GM19043 (cell line): Measurements from ENCODE around the gene CCDC91.
"Not testable (repeated sequence)": the region's sequence is repeated elsewhere in the genome, so short reads cannot be mapped to it uniquely, and the experiment has no call there.

Source experiments
- ATAC-seq: cut with Tn5 transposase; IDR thresholded peaks from one replicate; pipeline ENCODE4 v1.9.1; 2021; ENCODE audit warnings: low read depth; ENCODE audit not compliant: unreplicated experiment

The CCDC91 gene

GRCh38 chr12:28278499-28278898 lies 88.2 kb downstream of the CCDC91 start:
- no peak for ATAC-seq

DNA sequence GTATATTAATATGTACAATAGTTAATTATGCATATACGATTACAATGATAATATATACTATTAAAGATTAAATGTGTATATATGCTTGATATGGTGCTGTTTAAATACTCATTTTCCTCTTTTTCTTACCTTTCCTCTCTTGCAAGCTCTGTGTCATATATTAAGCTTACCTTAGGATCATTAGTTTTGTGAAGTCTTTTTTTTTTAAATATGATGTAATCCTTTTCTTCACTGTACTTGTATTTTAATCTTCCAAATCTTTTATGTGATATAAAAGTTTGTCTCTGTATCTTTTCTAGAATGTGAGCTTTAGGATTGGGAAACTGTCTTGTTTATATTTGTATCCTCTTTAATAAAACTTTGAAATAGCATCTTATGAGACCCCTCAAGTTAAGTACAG lies 88.7 kb downstream of the CCDC91 start:
- ATAC-seq = no peak

GRCh38 chr12:28286352-28286751 lies 96.1 kb downstream of the CCDC91 start:
- no peak for ATAC-seq

DNA sequence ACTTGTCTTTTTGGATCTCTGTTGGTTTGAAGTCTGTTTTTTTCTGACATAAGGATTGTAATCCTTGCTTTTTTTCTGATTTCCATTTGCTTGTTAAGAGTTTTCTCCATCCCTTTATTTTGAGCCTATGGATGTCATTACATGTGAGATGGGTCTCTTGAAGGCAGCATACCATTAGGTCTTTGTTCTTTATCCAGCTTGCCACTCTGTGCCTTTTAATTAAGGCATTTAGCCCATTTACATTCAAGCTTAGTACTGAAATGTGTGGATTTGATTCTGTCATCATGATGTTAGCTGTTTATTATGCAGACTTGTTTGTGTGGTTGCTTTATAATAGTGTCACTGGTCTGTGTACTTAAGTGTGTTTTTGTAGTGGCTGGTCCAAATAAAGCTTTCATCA lies 100.0 kb downstream of the CCDC91 start:
- no peak for ATAC-seq

GRCh38 chr12:28292699-28293098 lies 102.4 kb downstream of the CCDC91 start:
- ATAC-seq = no peak

DNA sequence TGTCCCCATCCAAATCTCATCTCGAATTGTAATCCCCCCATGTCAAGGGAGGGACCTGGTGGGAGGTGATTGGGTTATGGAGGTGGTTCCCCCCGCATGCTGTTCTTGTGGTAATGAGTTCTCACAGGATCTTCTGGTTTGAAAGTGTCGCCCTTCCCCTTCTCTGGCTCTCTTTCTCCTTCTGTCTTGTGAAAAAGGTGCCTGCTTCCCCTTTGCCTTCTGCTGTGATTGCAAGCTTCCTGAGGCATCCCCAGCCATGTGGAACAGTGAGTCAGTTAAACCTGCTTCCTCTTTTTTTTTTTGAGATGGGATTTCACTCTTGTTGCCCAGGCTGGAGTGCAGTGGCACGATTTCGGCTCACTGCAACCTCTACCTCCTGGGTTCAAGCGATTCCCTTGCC lies 104.0 kb downstream of the CCDC91 start:
- no peak for ATAC-seq

DNA sequence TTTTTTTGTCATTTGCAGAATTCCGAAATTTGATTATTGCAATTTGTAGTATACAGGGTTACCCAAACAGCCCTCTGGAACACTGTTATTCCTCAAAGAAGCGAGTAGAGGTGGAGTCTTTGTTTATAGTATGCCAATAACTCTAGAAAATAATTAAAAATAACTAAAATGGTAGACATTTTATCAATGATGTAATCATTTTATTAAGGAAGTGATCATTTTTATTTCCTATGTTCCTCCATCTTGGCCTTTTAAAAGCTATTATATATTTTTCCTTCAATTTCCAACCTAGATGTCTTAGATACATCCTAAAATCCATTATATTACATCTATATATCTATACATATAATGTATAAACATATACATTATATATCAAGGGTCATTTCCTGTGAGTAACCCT lies 106.0 kb downstream of the CCDC91 start:
- ATAC-seq = no peak

DNA sequence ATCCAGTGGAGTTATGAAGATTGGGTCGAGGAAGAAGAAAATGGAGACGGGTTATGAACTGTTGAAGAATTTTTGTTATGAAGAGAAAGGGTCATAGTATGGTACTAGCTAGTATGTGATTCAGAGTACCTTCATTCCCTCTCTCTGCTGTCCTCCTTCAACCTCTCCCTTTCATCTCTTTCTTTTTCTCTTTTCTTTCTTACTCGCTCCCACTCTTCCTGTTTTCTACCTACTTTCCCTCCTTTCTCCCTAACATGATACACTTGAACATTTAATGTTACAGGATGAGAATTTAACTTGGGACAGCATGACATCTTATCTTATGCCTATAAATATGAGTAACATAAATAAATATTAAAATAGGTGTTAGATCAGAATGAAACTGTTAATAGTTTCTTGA lies 112.9 kb downstream of the CCDC91 start:
- ATAC-seq = no peak

DNA sequence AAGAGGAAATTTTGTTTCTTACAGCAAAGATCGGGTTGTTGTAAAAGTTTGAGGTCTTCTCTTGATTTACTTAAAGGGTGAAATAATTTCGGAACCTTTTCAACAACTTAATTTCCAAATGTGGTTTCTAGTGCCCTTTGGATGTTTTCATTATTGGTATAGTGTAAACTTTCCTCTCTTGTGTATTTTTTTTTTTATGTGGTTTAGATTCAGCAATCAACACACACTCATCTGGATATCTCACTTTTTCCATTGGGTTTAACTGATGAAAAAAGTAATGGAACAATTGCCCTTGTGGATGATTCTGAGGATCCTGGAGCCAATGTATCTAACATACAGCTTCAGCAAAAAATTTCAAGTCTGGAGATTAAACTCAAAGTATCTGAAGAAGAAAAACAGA lies 116.3 kb downstream of the CCDC91 start:
- no peak for ATAC-seq

- no peak for ATAC-seq
Measured at GRCh38 chr12:28308891-28309290, 118.6 kb downstream of the CCDC91 start.

GRCh38 chr12:28313631-28314030 lies 123.4 kb downstream of the CCDC91 start:
- no peak for ATAC-seq

- no peak for ATAC-seq
Measured at GRCh38 chr12:28316049-28316448, 125.8 kb downstream of the CCDC91 start.

GRCh38 chr12:28318273-28318672 lies 128.0 kb downstream of the CCDC91 start:
- ATAC-seq = no peak

DNA sequence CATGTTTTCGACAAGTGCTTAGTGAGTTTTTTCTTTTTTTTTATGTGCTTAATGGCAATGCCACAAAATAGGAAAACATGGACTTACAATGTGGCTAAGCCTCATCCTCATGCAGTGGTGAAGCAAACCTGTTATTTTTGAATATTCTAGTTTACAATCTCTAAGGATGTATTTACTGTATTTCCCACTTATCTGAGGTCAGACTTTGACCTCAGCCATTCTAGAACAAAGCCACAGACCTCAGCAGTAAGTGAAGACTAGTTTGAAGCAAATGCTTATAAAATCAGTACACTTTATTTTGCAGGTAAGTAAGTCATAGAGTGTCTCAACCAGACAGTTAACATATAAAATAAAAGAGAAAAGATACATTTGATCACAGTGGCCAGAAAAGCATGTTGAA lies 130.1 kb downstream of the CCDC91 start:
- no peak for ATAC-seq

DNA sequence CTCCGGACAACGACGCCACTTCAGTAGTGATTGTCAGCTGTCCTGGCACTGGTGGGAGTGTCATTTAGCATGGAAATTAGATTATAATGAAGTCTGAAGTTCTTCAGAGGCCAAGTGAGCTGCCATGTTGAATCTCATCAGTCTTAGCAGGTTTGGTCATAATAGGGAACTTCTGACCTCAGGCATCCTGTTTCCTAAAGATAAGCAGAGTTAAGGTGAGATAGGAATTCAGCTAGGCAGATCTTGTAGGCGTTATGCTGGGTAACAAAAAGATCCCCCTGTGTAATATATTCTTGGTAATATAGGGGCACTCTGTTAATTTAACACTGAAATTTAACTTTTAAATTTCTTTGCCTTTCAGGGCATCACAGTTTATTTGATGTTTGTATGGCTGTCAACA lies 137.5 kb downstream of the CCDC91 start:
- no peak for ATAC-seq

GRCh38 chr12:28328967-28329366 lies 138.7 kb downstream of the CCDC91 start:
- ATAC-seq = no peak

- ATAC-seq = not testable (repeated sequence)
Measured at GRCh38 chr12:28329727-28330126, 139.5 kb downstream of the CCDC91 start.

- ATAC-seq = not testable (repeated sequence)
Measured at GRCh38 chr12:28330232-28330631, 140.0 kb downstream of the CCDC91 start.

DNA sequence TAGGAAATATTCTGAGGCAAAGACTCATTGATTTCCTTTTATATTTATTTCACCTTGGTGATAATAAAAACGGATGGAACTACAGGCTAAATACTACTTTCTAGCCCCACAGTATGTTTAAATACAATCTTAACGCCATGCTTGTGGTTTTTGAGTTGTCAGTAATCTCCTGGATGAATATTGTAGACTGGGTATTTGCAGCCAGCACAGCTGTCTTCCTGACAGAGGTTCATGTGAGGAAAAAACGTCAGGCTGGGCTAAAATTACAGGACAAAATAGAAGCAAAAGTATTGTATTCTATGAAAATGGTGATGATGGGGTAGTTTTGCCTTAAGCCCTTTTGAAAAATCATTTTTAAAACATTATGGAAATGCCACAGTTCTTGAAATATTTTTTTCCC lies 140.9 kb downstream of the CCDC91 start:
- no peak for ATAC-seq

DNA sequence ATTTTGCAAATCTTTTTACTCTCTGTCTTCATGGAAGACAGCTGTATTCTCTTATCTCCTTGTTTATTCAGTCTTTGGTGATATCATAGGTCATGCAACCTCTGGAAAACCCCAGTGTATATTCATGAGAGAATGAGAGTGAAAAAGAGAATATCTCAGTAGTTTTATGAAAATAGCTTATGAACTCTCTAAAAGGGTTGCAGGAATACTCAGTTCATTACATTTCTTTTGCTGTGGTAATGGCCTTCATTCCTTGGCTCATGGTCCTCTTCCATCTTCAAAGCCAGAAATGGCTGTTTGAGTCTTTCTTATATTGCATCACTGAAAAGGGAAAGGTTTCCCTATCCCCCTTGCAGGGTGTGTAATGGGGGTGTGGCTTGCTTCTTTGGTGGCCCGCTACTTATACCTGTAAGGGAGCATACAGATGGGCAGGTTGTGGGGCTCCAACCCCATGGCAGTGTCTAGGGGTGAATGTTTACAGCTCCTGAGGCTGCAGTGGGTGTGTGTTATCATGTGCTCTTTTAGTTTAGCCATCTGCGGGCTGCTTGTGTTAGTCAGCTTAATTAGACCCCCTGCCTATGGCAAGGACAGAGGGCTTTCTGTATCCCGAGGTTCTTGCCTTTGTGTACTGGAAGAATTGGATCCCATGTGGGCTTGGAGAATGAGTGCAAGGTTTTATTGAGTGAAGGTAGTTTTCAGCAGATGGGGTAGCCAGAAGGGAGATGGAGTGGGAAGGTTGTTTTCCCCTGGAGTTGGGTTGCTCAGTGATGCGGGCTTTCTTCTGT lies 150.2 kb downstream of the CCDC91 start:
- ATAC-seq = no peak

DNA sequence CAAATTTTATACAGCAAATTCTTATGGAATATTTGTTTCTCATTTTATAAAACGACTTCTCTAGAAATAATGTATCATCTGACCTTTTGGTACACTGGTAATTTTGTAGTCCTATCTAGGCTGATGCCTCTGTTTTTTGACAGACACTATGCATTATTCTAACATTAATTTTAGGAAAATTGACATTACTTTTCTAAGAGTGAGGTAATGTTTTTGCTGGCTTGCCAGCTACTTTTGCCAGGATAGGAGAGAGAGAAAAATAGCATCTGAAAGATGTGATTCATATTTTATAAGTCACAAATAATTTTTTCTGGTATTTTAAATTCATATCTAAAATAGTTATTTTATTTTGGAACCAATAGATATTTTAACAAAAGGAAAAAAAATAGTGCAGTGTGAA lies 153.5 kb downstream of the CCDC91 start:
- ATAC-seq = no peak

DNA sequence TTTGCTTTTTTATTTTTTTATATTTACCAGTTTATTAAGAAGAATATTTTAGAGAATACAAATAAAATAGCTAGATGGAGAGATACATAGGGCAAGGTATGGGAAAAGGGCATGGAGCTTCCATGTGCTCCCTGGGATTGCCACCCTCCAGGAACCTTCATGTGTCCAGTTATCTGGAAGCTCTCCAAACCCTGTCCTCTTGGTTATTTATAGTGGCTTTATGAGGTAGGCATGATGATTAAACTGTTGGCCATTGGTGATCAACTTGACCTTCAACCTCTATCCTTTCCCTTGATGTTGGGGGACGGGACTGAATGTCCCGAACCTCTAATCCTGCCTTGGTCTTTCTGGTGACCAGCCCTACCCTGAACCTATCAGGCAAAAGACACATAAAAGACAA lies 156.3 kb downstream of the CCDC91 start:
- no peak for ATAC-seq

GRCh38 chr12:28349196-28349595 lies 158.9 kb downstream of the CCDC91 start:
- no peak for ATAC-seq
